GM23248 (cell line): ENCODE results near the gene HSD11B2.

Experiments
- EZH2 ChIP-seq: fragments of 200-600 bp; sonication (generic); IDR thresholded peaks from 2 replicates; pipeline ENCODE4 v1.6.1; 2018; ENCODE audit warnings: antibody characterized with exemption, mild to moderate bottlenecking; ENCODE audit not compliant: insufficient read depth, poor library complexity, severe bottlenecking
- EZH2phosphoT487 ChIP-seq: fragments of 200-600 bp; sonication (generic); IDR thresholded peaks from 2 replicates; pipeline ENCODE4 v1.6.1; 2018; ENCODE audit warnings: antibody characterized with exemption, moderate library complexity, mild to moderate bottlenecking, low read depth; ENCODE audit not compliant: insufficient read depth

DNA sequence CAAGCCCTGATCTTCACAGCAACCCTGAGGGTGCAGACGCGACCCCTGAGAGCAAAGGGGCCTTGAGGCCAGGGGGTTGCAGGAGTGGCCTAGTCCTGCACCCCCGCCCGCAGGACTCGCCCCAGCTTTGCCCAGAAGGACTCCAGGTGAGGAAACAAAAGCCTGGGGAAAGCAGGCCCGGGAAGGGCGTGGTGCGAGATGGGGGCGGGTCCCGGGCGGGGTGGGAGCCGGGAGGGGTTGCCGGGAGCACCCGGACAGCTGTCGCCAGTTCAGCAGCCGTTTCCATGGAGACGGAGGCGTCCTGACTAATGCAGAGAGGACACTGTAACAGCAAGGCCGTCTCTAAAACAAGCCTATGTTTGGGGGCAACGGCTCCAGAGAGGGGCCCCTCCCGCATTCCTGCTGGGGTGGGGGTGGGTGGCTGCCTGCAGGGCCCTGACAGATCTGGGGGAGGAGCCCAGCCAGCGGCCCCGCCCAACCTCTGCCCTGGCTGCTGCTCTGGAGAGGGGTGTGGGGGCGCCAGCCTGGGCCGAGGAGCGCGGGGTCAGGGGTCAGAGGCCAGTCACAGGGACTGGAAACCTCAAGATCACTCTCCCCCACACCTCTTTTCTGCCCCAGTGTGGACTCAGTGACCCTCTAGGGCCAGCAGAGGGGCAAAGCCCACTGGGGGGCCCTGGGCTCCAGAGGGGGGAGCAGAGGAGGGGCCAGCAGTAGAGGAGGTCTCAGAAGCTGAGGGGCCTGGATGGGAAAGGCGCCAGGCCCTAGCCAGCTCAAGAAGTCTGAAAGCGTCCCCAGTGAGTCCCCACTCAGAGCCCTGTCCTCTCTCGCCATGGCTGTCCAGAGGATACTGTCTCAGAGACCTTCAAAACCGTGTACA is 34.5 kb upstream of the HSD11B2 start:
- TF ChIP-seq EZH2phosphoT487 (no peak), EZH2 (no peak)
